GM19372 (cell line): ENCODE measurements around the gene DDB1.
A peak's percentile ranks its signal among the peaks of the same experiment; 100 is the strongest.
"Not testable (repeated sequence)": the region's sequence is repeated elsewhere in the genome, so short reads cannot be mapped to it uniquely, and the experiment has no call there.

Source experiments
- ATAC-seq: cut with Tn5 transposase; IDR thresholded peaks from one replicate; pipeline ENCODE4 v1.9.1; 2021; ENCODE audit warnings: mild to moderate bottlenecking, low read depth, moderate library complexity; ENCODE audit not compliant: unreplicated experiment

The DDB1 gene

GRCh38 chr11:61274084-61274483, 58.8 kb downstream of the DDB1 start:
- ATAC-seq = no peak

- ATAC-seq = no peak
Observed at GRCh38 chr11:61273178-61274078, 59.5 kb downstream of the DDB1 start.

- ATAC-seq = no peak
Observed at GRCh38 chr11:61272731-61273130, 60.2 kb downstream of the DDB1 start.

- no peak for ATAC-seq
Observed at GRCh38 chr11:61270354-61271076, 62.4 kb downstream of the DDB1 start.

- ATAC-seq = no peak
Observed at GRCh38 chr11:61268588-61269250, 64.2 kb downstream of the DDB1 start.

- no peak for ATAC-seq
Observed at GRCh38 chr11:61267437-61267841, 65.5 kb downstream of the DDB1 start.

- no peak for ATAC-seq
Observed at GRCh38 chr11:61266602-61267001, 66.3 kb downstream of the DDB1 start.

- no peak for ATAC-seq
Observed at GRCh38 chr11:61265357-61265756, 67.5 kb downstream of the DDB1 start.

- no peak for ATAC-seq
Observed at GRCh38 chr11:61264795-61265194, 68.1 kb downstream of the DDB1 start.

- ATAC-seq = no peak
Observed at GRCh38 chr11:61264371-61264770, 68.5 kb downstream of the DDB1 start.

- no peak for ATAC-seq
Observed at GRCh38 chr11:61259363-61259762, 73.5 kb downstream of the DDB1 start.

GRCh38 chr11:61258546-61258945, 74.4 kb downstream of the DDB1 start:
- ATAC-seq = no peak

GRCh38 chr11:61256710-61257482, 76.0 kb downstream of the DDB1 start:
- no peak for ATAC-seq

GRCh38 chr11:61254403-61255025, 78.4 kb downstream of the DDB1 start:
- peak; percentile 67 for ATAC-seq

GRCh38 chr11:61252332-61252731, 80.6 kb downstream of the DDB1 start:
- ATAC-seq = not testable (repeated sequence)

GRCh38 chr11:61250796-61251765, 81.8 kb downstream of the DDB1 start:
- not testable (repeated sequence) for ATAC-seq
